SK-N-SH (cell line): ENCODE results near the gene ATP8A2. TPM values are rescaled to one million over a fixed set of nuclear protein-coding genes. Genes with fewer than 3 reads are reported as not detected.

Source experiments
- CTCF ChIA-PET: fragments of 300-600, 350-600 bp; formaldehyde crosslinking; extraction: SDS; loops from one replicate; lab custom pipeline; 2021; lab: Yijun Ruan, JAX
- POLR2A ChIA-PET: fragments of 350-600 bp; sonication (Branson Sonifier 250); formaldehyde crosslinking; extraction: SDS; loops from one replicate; lab custom pipeline; 2020; ENCODE audit warnings: antibody characterized with exemption, inconsistent platforms; lab: Yijun Ruan, JAX
- DNase-seq: peaks from one replicate; pipeline ENCODE4 v3.0.0; 2012
- H2AFZ ChIP-seq: fragments of 200-600 bp; sonication (generic); 2 replicates; pipeline ENCODE4 v1.8.1; 2016; ENCODE audit warnings: antibody characterized with exemption, mild to moderate bottlenecking, low read depth
- H3F3A ChIP-seq: fragments of 200-600 bp; sonication (generic); replicated peaks from 2 replicates; pipeline ENCODE3; 2016; ENCODE audit warnings: antibody characterized with exemption, mild to moderate bottlenecking; ENCODE audit not compliant: insufficient read depth
- H3K27ac ChIP-seq, 2 experiments: fragments of 200-500 bp in 1 of 2; fragments of 200-600 bp in 1 of 2; sonication (Bioruptor generic) in 1 of 2; sonication (generic), shearing (Covaris generic) in 1 of 2; 2 replicates each; pipeline versions ENCODE4 v1.5.1 to v1.6.1; 2014 to 2016; ENCODE audit warnings: low read depth in 2 of 2, inconsistent platforms in 1 of 2, low read length in 1 of 2, mild to moderate bottlenecking in 1 of 2, mixed read lengths in 1 of 2
- H3K27me3 ChIP-seq: fragments of 200-600 bp; sonication (generic), shearing (Covaris generic); 2 replicates; pipeline ENCODE4 v1.6.1; 2016; ENCODE audit warnings: mixed run types; ENCODE audit not compliant: insufficient read depth
- H3K36me3 ChIP-seq, 2 experiments: fragments of 200-500 bp in 1 of 2; fragments of 200-600 bp in 1 of 2; sonication (Bioruptor generic) in 1 of 2; sonication (generic) in 1 of 2; replicated peaks in 1 of 2; 2 replicates each; pipeline versions ENCODE3 to v1.5.1; 2014 to 2016; ENCODE audit warnings: low read length in 1 of 2, mild to moderate bottlenecking in 1 of 2; ENCODE audit not compliant: insufficient read depth in 2 of 2, control insufficient read depth in 1 of 2
- H3K4me1 ChIP-seq, 2 experiments: fragments of 200-500 bp in 1 of 2; fragments of 200-600 bp in 1 of 2; sonication (Bioruptor generic) in 1 of 2; sonication (generic), shearing (Covaris generic) in 1 of 2; 2 replicates each; pipeline versions ENCODE4 v1.5.1 to v1.6.1; 2014 to 2016; ENCODE audit warnings: low read depth in 1 of 2, low read length in 1 of 2, mixed run types in 1 of 2; ENCODE audit not compliant: insufficient read depth in 2 of 2, control insufficient read depth in 1 of 2
- H3K4me2 ChIP-seq: fragments of 200-600 bp; sonication (generic), shearing (Covaris generic); 2 replicates; pipeline ENCODE4 v1.6.1; 2017; ENCODE audit warnings: mixed run types
- H3K4me3 ChIP-seq, 2 experiments: fragments of 200-500 bp in 1 of 2; fragments of 200-600 bp in 1 of 2; sonication (Bioruptor generic) in 1 of 2; sonication (generic), shearing (Covaris generic) in 1 of 2; 2 replicates each; pipeline versions ENCODE4 v1.5.1 to v1.8.1; 2014 to 2016; ENCODE audit warnings: low read depth in 2 of 2, inconsistent platforms in 1 of 2, low read length in 1 of 2, mild to moderate bottlenecking in 1 of 2, mixed read lengths in 1 of 2, moderate library complexity in 1 of 2
- H3K79me2 ChIP-seq: fragments of 200-600 bp; sonication (generic); 2 replicates; pipeline ENCODE4 v1.8.1; 2017; ENCODE audit warnings: mild to moderate bottlenecking; ENCODE audit not compliant: insufficient read depth
- H3K9ac ChIP-seq: fragments of 200-600 bp; sonication (generic); 2 replicates; pipeline ENCODE4 v1.6.1; 2017; ENCODE audit warnings: mixed run types
- H3K9me2 ChIP-seq: fragments of 200-600 bp; sonication (generic); 2 replicates; pipeline ENCODE4 v1.6.1; 2017; ENCODE audit warnings: mixed run types
- H3K9me3 ChIP-seq: fragments of 200-600 bp; sonication (generic); 2 replicates; pipeline ENCODE4 v1.6.1; 2017; ENCODE audit warnings: mixed run types, mild to moderate bottlenecking, moderate library complexity
- H4K20me1 ChIP-seq: fragments of 200-600 bp; sonication (generic); 2 replicates; pipeline ENCODE4 v1.6.1; 2017; ENCODE audit warnings: mild to moderate bottlenecking, mixed run types; ENCODE audit not compliant: insufficient read depth
- CTCF ChIP-seq: fragments of 200-600 bp; sonication (generic); IDR thresholded peaks from 2 replicates; pipeline ENCODE4 v1.6.1; 2017; ENCODE audit warnings: antibody characterized with exemption, mild to moderate bottlenecking, moderate library complexity
- ELF1 ChIP-seq: IDR thresholded peaks from 2 replicates; pipeline ENCODE4 v1.4.0; 2012
- FOXJ3 ChIP-seq: sonication (generic); formaldehyde crosslinking; IDR thresholded peaks from 2 replicates; pipeline ENCODE4 v1.5.1; 2020; ENCODE audit warnings: mild to moderate bottlenecking, missing genetic modification reagents
- FOXM1 ChIP-seq: IDR thresholded peaks from 2 replicates; pipeline ENCODE4 v1.4.0; 2012; ENCODE audit warnings: low read depth, mild to moderate bottlenecking
- IRF3 ChIP-seq: fragments of 150-350 bp; IDR thresholded peaks from 2 replicates; pipeline ENCODE4 v1.6.1; 2016; ENCODE audit warnings: mild to moderate bottlenecking, low read depth, low read length
- JUND ChIP-seq: IDR thresholded peaks from 2 replicates; pipeline ENCODE4 v1.4.0; 2012
- MAX ChIP-seq: IDR thresholded peaks from 2 replicates; pipeline ENCODE4 v1.4.0; 2012; ENCODE audit warnings: low read depth
- MEF2A ChIP-seq: IDR thresholded peaks from 2 replicates; pipeline ENCODE4 v1.4.0; 2012; ENCODE audit warnings: low read depth, borderline replicate concordance
- NFIC ChIP-seq: IDR thresholded peaks from 2 replicates; pipeline ENCODE4 v1.4.0; 2012; ENCODE audit warnings: borderline replicate concordance
- NRF1 ChIP-seq: IDR thresholded peaks from 2 replicates; pipeline ENCODE4 v1.6.1; 2012; ENCODE audit warnings: low read depth, mild to moderate bottlenecking, low read length
- PBX3 ChIP-seq: IDR thresholded peaks from 2 replicates; pipeline ENCODE4; 2012
- POLR2AphosphoS5 ChIP-seq: IDR thresholded peaks from 2 replicates; pipeline ENCODE4 v1.6.1; 2012; ENCODE audit warnings: low read depth, low read length
- RAD21 ChIP-seq: IDR thresholded peaks from 2 replicates; pipeline ENCODE4 v1.6.1; 2012; ENCODE audit warnings: mild to moderate bottlenecking, low read length
- RXRA ChIP-seq: IDR thresholded peaks from 2 replicates; pipeline ENCODE4 v1.4.0; 2012; ENCODE audit warnings: low read depth, mild to moderate bottlenecking, borderline replicate concordance
- TEAD4 ChIP-seq: IDR thresholded peaks from 2 replicates; pipeline ENCODE4 v1.4.0; 2012; ENCODE audit warnings: mild to moderate bottlenecking, borderline replicate concordance; ENCODE audit not compliant: insufficient read depth
- YY1 ChIP-seq: IDR thresholded peaks from 2 replicates; pipeline ENCODE4 v1.4.0; 2012; ENCODE audit warnings: low read depth, mild to moderate bottlenecking
- WGBS: methylation state at CpG from one replicate; pipeline ENCODE4 v1.1.6; 2017; ENCODE audit warnings: low lambda C conversion rate; 5-methylcytosine and 5-hydroxymethylcytosine counted together
- polyA plus RNA-seq, 3 experiments: library from polyadenylated mRNA; depleted of rRNA; stranded (reverse); fragments of >200 nt; gene quantifications; 2 replicates each; pipeline ENCODE4 v1.2.3, GENCODE V29; 2012

ATP8A2 gene
- polyA plus RNA-seq, 1 of the 3 experiments (the other 2 are of a cell fraction), result 0.02 TPM

GRCh38 chr13:25988661-25989060 lies 616.9 kb downstream of the ATP8A2 start:
- TF ChIP-seq CTCF (no peak), MAX (no peak)
- Histone ChIP-seq H2AFZ (no peak overlapping the region), H3K4me1 (no peaks in the 10 kb centered on the region), H3K79me2 (no peaks in the 10 kb centered on the region), H3K9ac (no peak overlapping the region), H3F3A (no peaks in the 10 kb centered on the region), H3K9me2 (no peaks in the 10 kb centered on the region), H3K36me3 (no peaks in the 10 kb centered on the region), H4K20me1 (no peaks in the 10 kb centered on the region), H3K4me2 (no peak overlapping the region), H3K9me3 (no peaks in the 10 kb centered on the region), H3K27me3 (no peaks in the 10 kb centered on the region), H3K27ac (no peak overlapping the region), H3K4me3 (no peak overlapping the region)
- no peak for DNase-seq
- 26% methylated on average over 3 of the region's 3 CpGs for WGBS
- CTCF ChIA-PET, result no interaction called here
- POLR2A ChIA-PET, result no interaction called here

- POLR2A ChIA-PET, result no interaction called here
- 20% methylated on average over 10 of the region's 10 CpGs for WGBS
- TF ChIP-seq PBX3 (no peak), TEAD4 (no peak), RXRA (no peak), MEF2A (no peak), YY1 (no peak)
- Histone ChIP-seq H3F3A (no peaks in the 10 kb centered on the region), H3K27me3 (no peaks in the 10 kb centered on the region), H3K4me3 (no peak overlapping the region), H3K27ac (no peak overlapping the region), H3K9ac (no peak overlapping the region), H3K36me3 (no peaks in the 10 kb centered on the region), H4K20me1 (no peaks in the 10 kb centered on the region), H3K4me2 (no peak overlapping the region), H3K9me2 (peaks cover 3% of the 10 kb centered on the region; the same call in 1 of the 2 replicates), H3K4me1 (no peaks in the 10 kb centered on the region), H3K79me2 (no peaks in the 10 kb centered on the region), H3K9me3 (no peaks in the 10 kb centered on the region), H2AFZ (no peak overlapping the region)
- DNase-seq, result no peak
- CTCF ChIA-PET, result no interaction called here
Measured at GRCh38 chr13:25990801-25991200, 619.0 kb downstream of the ATP8A2 start.

- Histone ChIP-seq H4K20me1 (no peaks in the 10 kb centered on the region), H3F3A (no peaks in the 10 kb centered on the region), H3K36me3 (no peaks in the 10 kb centered on the region), H3K9me2 (peaks cover 3% of the 10 kb centered on the region; the same call in 1 of the 2 replicates), H3K4me2 (no peak overlapping the region), H3K9ac (no peak overlapping the region), H3K4me1 (no peaks in the 10 kb centered on the region), H3K27ac (no peak overlapping the region), H3K27me3 (no peaks in the 10 kb centered on the region), H3K79me2 (no peaks in the 10 kb centered on the region), H3K4me3 (no peak overlapping the region), H2AFZ (no peak overlapping the region), H3K9me3 (no peaks in the 10 kb centered on the region)
- CTCF ChIA-PET, result interaction anchor here (1.2 kb wide), 1 partner anchor 16 kb away, joined by 4 read pairs; no protein-coding TSS in a partner anchor
- POLR2A ChIA-PET, result no interaction called here
- TF ChIP-seq JUND (no peak), RAD21 (no peak), NFIC (no peak), IRF3 (no peak), FOXM1 (no peak), RXRA (no peak), POLR2AphosphoS5 (no peak), YY1 (no peak), FOXJ3 (CRISPR knock-in tag) (no peak), ELF1 (no peak), NRF1 (no peak), TEAD4 (no peak)
- DNase-seq, result no peak
- 14% methylated on average over 1 of the region's 1 CpG for WGBS
Measured at GRCh38 chr13:25992076-25992475, 620.3 kb downstream of the ATP8A2 start.
